Measurements from ENCODE around the gene SLC9A3.

The SLC9A3 gene

GRCh38 chr5:446883-447263 lies 77.4 kb downstream of the SLC9A3 start:
- ChIA-PET POLR2A (interaction anchor here (1.5 kb wide), 1 partner anchor 27 kb away, joined by 4 read pairs; no protein-coding TSS in a partner anchor), CTCF (interaction anchor here (0.6 to 8.5 kb wide), 34 partner anchors 8 to 1103 kb away, joined by 3 to 96 read pairs (median 4); no protein-coding TSS in a partner anchor)
- DNase-seq (ENCODE audit: extremely low spot score), result peak; percentile 75
- peak; percentile 63 for TF ChIP-seq CTCF (IDR thresholded peaks at IDR 0.05; ENCODE audit: control extremely low read depth, extremely low read depth, low read depth, missing control alignments)

GRCh38 chr5:446066-446882 lies 78.0 kb downstream of the SLC9A3 start:
- no peak for TF ChIP-seq CTCF (IDR thresholded peaks at IDR 0.05; ENCODE audit: control extremely low read depth, extremely low read depth, low read depth, missing control alignments)
- ChIA-PET POLR2A (interaction anchor here (1.5 kb wide), 1 partner anchor 28 kb away, joined by 4 read pairs; no protein-coding TSS in a partner anchor), CTCF (interaction anchor here (1.0 to 8.5 kb wide), 33 partner anchors 8 to 1104 kb away, joined by 3 to 96 read pairs (median 4); no protein-coding TSS in a partner anchor)
- DNase-seq (ENCODE audit: extremely low spot score), result no peak

GRCh38 chr5:445591-445990 lies 78.7 kb downstream of the SLC9A3 start:
- ChIA-PET POLR2A (interaction anchor here (1.5 kb wide), 1 partner anchor 28 kb away, joined by 4 read pairs; no protein-coding TSS in a partner anchor), CTCF (interaction anchor here (1.1 to 8.5 kb wide), 13 partner anchors 9 to 142 kb away, joined by 3 to 96 read pairs (median 7); no protein-coding TSS in a partner anchor)
- no peak for TF ChIP-seq CTCF (IDR thresholded peaks at IDR 0.05; ENCODE audit: control extremely low read depth, extremely low read depth, low read depth, missing control alignments)
- no peak for DNase-seq (ENCODE audit: extremely low spot score)

- no peak for TF ChIP-seq CTCF (IDR thresholded peaks at IDR 0.05; ENCODE audit: control extremely low read depth, extremely low read depth, low read depth, missing control alignments)
- CTCF ChIA-PET, result interaction anchor here (1.3 to 8.5 kb wide), 3 partner anchors 10 to 127 kb away, joined by 3 to 96 read pairs (median 30); no protein-coding TSS in a partner anchor
- no peak for DNase-seq (ENCODE audit: extremely low spot score)
- POLR2A ChIA-PET, result interaction anchor here (0.5 kb wide), 1 partner anchor 26 kb away, joined by 3 read pairs; no protein-coding TSS in a partner anchor
Measured at GRCh38 chr5:444226-444625, 80.0 kb downstream of the SLC9A3 start.

GRCh38 chr5:443239-444151 lies 80.8 kb downstream of the SLC9A3 start:
- POLR2A ChIA-PET, result interaction anchor here (0.5 kb wide), 1 partner anchor 26 kb away, joined by 3 read pairs; no protein-coding TSS in a partner anchor

More at GRCh38 chr5:443239-444151, 80.8 kb downstream of the SLC9A3 start:
- TF ChIP-seq CTCF (IDR thresholded peaks at IDR 0.05; ENCODE audit: control extremely low read depth, extremely low read depth, low read depth, missing control alignments), result no peak
- CTCF ChIA-PET, result interaction anchor here (1.3 to 8.5 kb wide), 3 partner anchors 9 to 126 kb away, joined by 3 to 96 read pairs (median 30); no protein-coding TSS in a partner anchor
- DNase-seq (ENCODE audit: extremely low spot score), result peak; percentile 57
